ENCODE results near the gene MFRP.

DNA sequence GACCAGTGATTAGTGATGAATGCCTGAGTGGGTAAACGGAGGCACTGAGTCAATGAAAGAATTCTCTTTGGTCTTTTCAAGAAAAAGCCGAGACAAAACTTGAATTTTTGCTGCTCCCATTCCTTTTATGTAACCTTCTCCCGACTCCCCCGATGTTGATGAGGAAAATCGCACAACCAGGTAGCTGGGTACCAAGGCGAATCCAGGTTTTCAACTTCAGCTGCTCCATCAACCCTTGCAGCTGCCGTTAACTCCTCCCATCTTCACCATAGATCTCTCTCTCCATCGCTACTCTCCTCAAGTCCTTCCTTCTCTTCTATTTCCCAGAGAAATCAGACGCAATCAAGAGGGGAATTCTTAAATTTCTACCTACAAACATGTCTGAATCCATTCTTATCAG is 35.6 kb upstream of the MFRP start:
- TF ChIP-seq EP300 (IDR thresholded peaks at IDR 0.05; ENCODE audit: borderline replicate concordance in 1 of 2, low read depth in 1 of 2, low read length in 1 of 2) = no peak
- TF ChIP-seq, protein P1, sequence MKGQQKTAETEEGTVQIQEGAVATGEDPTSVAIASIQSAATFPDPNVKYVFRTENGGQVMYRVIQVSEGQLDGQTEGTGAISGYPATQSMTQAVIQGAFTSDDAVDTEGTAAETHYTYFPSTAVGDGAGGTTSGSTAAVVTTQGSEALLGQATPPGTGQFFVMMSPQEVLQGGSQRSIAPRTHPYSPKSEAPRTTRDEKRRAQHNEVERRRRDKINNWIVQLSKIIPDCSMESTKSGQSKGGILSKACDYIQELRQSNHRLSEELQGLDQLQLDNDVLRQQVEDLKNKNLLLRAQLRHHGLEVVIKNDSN (IDR thresholded peaks at IDR 0.05; ENCODE audit: borderline replicate concordance, low read depth) = no peak
- TF ChIP-seq MXI1 (IDR thresholded peaks at IDR 0.05; ENCODE audit: low read depth, low read length) = no peak
- no peak for TF ChIP-seq FOXM1 (IDR thresholded peaks at IDR 0.05; ENCODE audit: low read depth)
- TF ChIP-seq TAF1 (IDR thresholded peaks at IDR 0.05; ENCODE audit: borderline replicate concordance, low read depth, low read length) = no peak
- TF ChIP-seq RAD21 (IDR thresholded peaks at IDR 0.05; ENCODE audit: low read length) = no peak
- no peak for TF ChIP-seq POLR2AphosphoS5 (IDR thresholded peaks at IDR 0.05; ENCODE audit: low read depth, low read length)
- TF ChIP-seq MEF2A (IDR thresholded peaks at IDR 0.05; ENCODE audit: borderline replicate concordance, low read depth) = no peak
- TF ChIP-seq, protein P2, sequence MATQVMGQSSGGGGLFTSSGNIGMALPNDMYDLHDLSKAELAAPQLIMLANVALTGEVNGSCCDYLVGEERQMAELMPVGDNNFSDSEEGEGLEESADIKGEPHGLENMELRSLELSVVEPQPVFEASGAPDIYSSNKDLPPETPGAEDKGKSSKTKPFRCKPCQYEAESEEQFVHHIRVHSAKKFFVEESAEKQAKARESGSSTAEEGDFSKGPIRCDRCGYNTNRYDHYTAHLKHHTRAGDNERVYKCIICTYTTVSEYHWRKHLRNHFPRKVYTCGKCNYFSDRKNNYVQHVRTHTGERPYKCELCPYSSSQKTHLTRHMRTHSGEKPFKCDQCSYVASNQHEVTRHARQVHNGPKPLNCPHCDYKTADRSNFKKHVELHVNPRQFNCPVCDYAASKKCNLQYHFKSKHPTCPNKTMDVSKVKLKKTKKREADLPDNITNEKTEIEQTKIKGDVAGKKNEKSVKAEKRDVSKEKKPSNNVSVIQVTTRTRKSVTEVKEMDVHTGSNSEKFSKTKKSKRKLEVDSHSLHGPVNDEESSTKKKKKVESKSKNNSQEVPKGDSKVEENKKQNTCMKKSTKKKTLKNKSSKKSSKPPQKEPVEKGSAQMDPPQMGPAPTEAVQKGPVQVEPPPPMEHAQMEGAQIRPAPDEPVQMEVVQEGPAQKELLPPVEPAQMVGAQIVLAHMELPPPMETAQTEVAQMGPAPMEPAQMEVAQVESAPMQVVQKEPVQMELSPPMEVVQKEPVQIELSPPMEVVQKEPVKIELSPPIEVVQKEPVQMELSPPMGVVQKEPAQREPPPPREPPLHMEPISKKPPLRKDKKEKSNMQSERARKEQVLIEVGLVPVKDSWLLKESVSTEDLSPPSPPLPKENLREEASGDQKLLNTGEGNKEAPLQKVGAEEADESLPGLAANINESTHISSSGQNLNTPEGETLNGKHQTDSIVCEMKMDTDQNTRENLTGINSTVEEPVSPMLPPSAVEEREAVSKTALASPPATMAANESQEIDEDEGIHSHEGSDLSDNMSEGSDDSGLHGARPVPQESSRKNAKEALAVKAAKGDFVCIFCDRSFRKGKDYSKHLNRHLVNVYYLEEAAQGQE (IDR thresholded peaks at IDR 0.05; ENCODE audit: low read depth, low read length) = no peak
- TF ChIP-seq, protein P3, sequence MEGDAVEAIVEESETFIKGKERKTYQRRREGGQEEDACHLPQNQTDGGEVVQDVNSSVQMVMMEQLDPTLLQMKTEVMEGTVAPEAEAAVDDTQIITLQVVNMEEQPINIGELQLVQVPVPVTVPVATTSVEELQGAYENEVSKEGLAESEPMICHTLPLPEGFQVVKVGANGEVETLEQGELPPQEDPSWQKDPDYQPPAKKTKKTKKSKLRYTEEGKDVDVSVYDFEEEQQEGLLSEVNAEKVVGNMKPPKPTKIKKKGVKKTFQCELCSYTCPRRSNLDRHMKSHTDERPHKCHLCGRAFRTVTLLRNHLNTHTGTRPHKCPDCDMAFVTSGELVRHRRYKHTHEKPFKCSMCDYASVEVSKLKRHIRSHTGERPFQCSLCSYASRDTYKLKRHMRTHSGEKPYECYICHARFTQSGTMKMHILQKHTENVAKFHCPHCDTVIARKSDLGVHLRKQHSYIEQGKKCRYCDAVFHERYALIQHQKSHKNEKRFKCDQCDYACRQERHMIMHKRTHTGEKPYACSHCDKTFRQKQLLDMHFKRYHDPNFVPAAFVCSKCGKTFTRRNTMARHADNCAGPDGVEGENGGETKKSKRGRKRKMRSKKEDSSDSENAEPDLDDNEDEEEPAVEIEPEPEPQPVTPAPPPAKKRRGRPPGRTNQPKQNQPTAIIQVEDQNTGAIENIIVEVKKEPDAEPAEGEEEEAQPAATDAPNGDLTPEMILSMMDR (IDR thresholded peaks at IDR 0.05) = no peak
- TF ChIP-seq EZH2phosphoT487 (IDR thresholded peaks at IDR 0.05; ENCODE audit: borderline replicate concordance, low read depth) = no peak
- TF ChIP-seq TEAD4 (IDR thresholded peaks at IDR 0.05; ENCODE audit: borderline replicate concordance, insufficient read depth) = no peak
- TF ChIP-seq RCOR1 (IDR thresholded peaks at IDR 0.05; ENCODE audit: low read length) = no peak
- TF ChIP-seq, protein P4, sequence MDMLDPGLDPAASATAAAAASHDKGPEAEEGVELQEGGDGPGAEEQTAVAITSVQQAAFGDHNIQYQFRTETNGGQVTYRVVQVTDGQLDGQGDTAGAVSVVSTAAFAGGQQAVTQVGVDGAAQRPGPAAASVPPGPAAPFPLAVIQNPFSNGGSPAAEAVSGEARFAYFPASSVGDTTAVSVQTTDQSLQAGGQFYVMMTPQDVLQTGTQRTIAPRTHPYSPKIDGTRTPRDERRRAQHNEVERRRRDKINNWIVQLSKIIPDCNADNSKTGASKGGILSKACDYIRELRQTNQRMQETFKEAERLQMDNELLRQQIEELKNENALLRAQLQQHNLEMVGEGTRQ (IDR thresholded peaks at IDR 0.05; ENCODE audit: borderline replicate concordance, low read depth, low read length) = no peak
